ENCODE measurements around the gene NPTXR. TPM values are rescaled to one million over a fixed set of nuclear protein-coding genes. Genes with fewer than 3 reads are reported as not detected.

NPTXR gene
- total and polyA plus RNA-seq, 2 donors (not counting 1 experiment from before 2014, with no cell fraction given) = 1.0 to 2.0 TPM

DNA sequence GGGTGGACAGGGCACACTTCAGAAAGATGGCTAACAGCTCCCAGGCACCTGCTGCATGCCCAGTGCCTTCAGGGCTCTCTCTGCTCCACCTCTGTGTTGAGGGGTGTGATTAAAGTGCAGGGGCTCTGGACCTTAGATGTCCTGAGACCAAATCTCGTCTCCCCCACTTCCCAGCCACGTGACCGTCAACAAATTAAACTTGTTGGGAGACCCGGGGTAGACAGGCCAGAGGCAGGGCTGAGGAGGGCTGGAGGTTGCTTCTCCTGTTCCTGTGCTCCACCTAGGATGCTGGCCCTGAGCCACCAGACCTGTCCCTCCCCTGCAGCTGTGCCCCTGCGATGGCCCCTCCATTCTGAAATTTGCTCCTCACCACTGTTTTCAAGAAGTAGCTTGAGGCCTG lies 17.0 kb downstream of the NPTXR start:
- no peaks in the 10 kb centered on the region for H4K20me1 ChIP-seq (ENCODE audit: control insufficient read depth, extremely low read depth, insufficient read depth, low read length)
- H3K4me1 ChIP-seq (ENCODE audit: control insufficient read depth, extremely low read depth, insufficient read depth, low read length) = no peaks in the 10 kb centered on the region
- no peaks in the 10 kb centered on the region for H3K9me3 ChIP-seq (ENCODE audit: control insufficient read depth, insufficient read depth, low read depth, low read length)
- H3K9ac ChIP-seq (ENCODE audit: insufficient read depth, low read length) = no peak overlapping the region
- H3K36me3 ChIP-seq (ENCODE audit: control insufficient read depth, insufficient read depth, low read length) = no peaks in the 10 kb centered on the region
- no peak overlapping the region for H3K4me3 ChIP-seq (replicated peaks in 1 of 4; ENCODE audit: control extremely low read depth in 1 of 4, insufficient read depth in 1 of 4, low read depth in 3 of 4, low read length in 4 of 4)
- TF ChIP-seq, protein P1, sequence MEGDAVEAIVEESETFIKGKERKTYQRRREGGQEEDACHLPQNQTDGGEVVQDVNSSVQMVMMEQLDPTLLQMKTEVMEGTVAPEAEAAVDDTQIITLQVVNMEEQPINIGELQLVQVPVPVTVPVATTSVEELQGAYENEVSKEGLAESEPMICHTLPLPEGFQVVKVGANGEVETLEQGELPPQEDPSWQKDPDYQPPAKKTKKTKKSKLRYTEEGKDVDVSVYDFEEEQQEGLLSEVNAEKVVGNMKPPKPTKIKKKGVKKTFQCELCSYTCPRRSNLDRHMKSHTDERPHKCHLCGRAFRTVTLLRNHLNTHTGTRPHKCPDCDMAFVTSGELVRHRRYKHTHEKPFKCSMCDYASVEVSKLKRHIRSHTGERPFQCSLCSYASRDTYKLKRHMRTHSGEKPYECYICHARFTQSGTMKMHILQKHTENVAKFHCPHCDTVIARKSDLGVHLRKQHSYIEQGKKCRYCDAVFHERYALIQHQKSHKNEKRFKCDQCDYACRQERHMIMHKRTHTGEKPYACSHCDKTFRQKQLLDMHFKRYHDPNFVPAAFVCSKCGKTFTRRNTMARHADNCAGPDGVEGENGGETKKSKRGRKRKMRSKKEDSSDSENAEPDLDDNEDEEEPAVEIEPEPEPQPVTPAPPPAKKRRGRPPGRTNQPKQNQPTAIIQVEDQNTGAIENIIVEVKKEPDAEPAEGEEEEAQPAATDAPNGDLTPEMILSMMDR (conservative IDR thresholded peaks at IDR 0.05 in 1 of 2, IDR thresholded peaks at IDR 0.05 in 1 of 2; ENCODE audit: low read depth in 1 of 2, low read length in 2 of 2) = no peak
- no peak for TF ChIP-seq EZH2 (IDR thresholded peaks at IDR 0.05; ENCODE audit: low read length, missing control alignments)
- no peaks in the 10 kb centered on the region for H3K27me3 ChIP-seq (ENCODE audit: control insufficient read depth, insufficient read depth, low read length)
- no peak overlapping the region for H3K4me2 ChIP-seq (ENCODE audit: extremely low read depth, insufficient read depth, low read length)
- DNase-seq (ENCODE audit: low read depth in 2 of 2) = no peak
- H2AFZ ChIP-seq (ENCODE audit: low read length) = no peak overlapping the region
- no peaks in the 10 kb centered on the region for H3K79me2 ChIP-seq (ENCODE audit: control insufficient read depth, insufficient read depth, low read length)
- H3K27ac ChIP-seq (ENCODE audit: insufficient read depth, low read length) = no peak overlapping the region

- TF ChIP-seq EZH2 (IDR thresholded peaks at IDR 0.05; ENCODE audit: low read length, missing control alignments) = no peak
- TF ChIP-seq, protein P1 (conservative IDR thresholded peaks at IDR 0.05 in 1 of 2, IDR thresholded peaks at IDR 0.05 in 1 of 2; ENCODE audit: low read depth in 1 of 2, low read length in 2 of 2) = no peak
- Histone ChIP-seq H2AFZ (ENCODE audit: low read length) (no peak overlapping the region), H3K4me1 (ENCODE audit: control insufficient read depth, extremely low read depth, insufficient read depth, low read length) (no peaks in the 10 kb centered on the region), H3K79me2 (ENCODE audit: control insufficient read depth, insufficient read depth, low read length) (no peaks in the 10 kb centered on the region), H4K20me1 (ENCODE audit: control insufficient read depth, extremely low read depth, insufficient read depth, low read length) (no peaks in the 10 kb centered on the region), H3K9me3 (ENCODE audit: control insufficient read depth, insufficient read depth, low read depth, low read length) (no peaks in the 10 kb centered on the region), H3K36me3 (ENCODE audit: control insufficient read depth, insufficient read depth, low read length) (no peaks in the 10 kb centered on the region), H3K27me3 (ENCODE audit: control insufficient read depth, insufficient read depth, low read length) (no peaks in the 10 kb centered on the region), H3K27ac (ENCODE audit: insufficient read depth, low read length) (no peak overlapping the region), H3K9ac (ENCODE audit: insufficient read depth, low read length) (no peak overlapping the region), H3K4me3 (replicated peaks in 1 of 4; ENCODE audit: control extremely low read depth in 1 of 4, insufficient read depth in 1 of 4, low read depth in 3 of 4, low read length in 4 of 4) (no peak overlapping the region), H3K4me2 (ENCODE audit: extremely low read depth, insufficient read depth, low read length) (no peak overlapping the region)
- no peak for DNase-seq (ENCODE audit: low read depth in 2 of 2)
Measured at GRCh38 chr22:38826386-38826785, 17.4 kb downstream of the NPTXR start.

- no peaks in the 10 kb centered on the region for H4K20me1 ChIP-seq (ENCODE audit: control insufficient read depth, extremely low read depth, insufficient read depth, low read length)
- H3K27ac ChIP-seq (ENCODE audit: insufficient read depth, low read length) = no peak overlapping the region
- no peaks in the 10 kb centered on the region for H3K79me2 ChIP-seq (ENCODE audit: control insufficient read depth, insufficient read depth, low read length)
- H3K36me3 ChIP-seq (ENCODE audit: control insufficient read depth, insufficient read depth, low read length) = no peaks in the 10 kb centered on the region
- no peak overlapping the region for H3K4me3 ChIP-seq (replicated peaks in 1 of 4; ENCODE audit: control extremely low read depth in 1 of 4, insufficient read depth in 1 of 4, low read depth in 3 of 4, low read length in 4 of 4)
- no peak for TF ChIP-seq EZH2 (IDR thresholded peaks at IDR 0.05; ENCODE audit: low read length, missing control alignments)
- TF ChIP-seq, protein P1 (conservative IDR thresholded peaks at IDR 0.05 in 1 of 2, IDR thresholded peaks at IDR 0.05 in 1 of 2; ENCODE audit: low read depth in 1 of 2, low read length in 2 of 2) = peak; percentile 35 to 70
- peaks cover 2% of the 10 kb centered on the region for H3K27me3 ChIP-seq (ENCODE audit: control insufficient read depth, insufficient read depth, low read length)
- H3K4me1 ChIP-seq (ENCODE audit: control insufficient read depth, extremely low read depth, insufficient read depth, low read length) = no peaks in the 10 kb centered on the region
- H2AFZ ChIP-seq (ENCODE audit: low read length) = no peak overlapping the region
- no peaks in the 10 kb centered on the region for H3K9me3 ChIP-seq (ENCODE audit: control insufficient read depth, insufficient read depth, low read depth, low read length)
- peak; percentile 62 to 75 for DNase-seq (ENCODE audit: low read depth in 2 of 2)
- H3K9ac ChIP-seq (ENCODE audit: insufficient read depth, low read length) = no peak overlapping the region
- no peak overlapping the region for H3K4me2 ChIP-seq (ENCODE audit: extremely low read depth, insufficient read depth, low read length)
Measured at GRCh38 chr22:38824585-38824984, 19.2 kb downstream of the NPTXR start.
